Rectal smooth muscle tissue (tissue), 1 donor: Measurements from ENCODE around the gene GABBR2.
"Not testable (repeated sequence)": the region's sequence is repeated elsewhere in the genome, so short reads cannot be mapped to it uniquely, and the experiment has no call there.

Experiments
- H3K27ac ChIP-seq: one replicate; pipeline ENCODE4 v1.7.0; 2013; ENCODE audit warnings: low read depth, low read length, inconsistent platforms
- H3K27me3 ChIP-seq: one replicate; pipeline ENCODE4 v1.7.0; 2013; ENCODE audit warnings: low read length; ENCODE audit not compliant: control insufficient read depth, insufficient read depth
- H3K36me3 ChIP-seq: one replicate; pipeline ENCODE4 v1.7.0; 2013; ENCODE audit warnings: low read length; ENCODE audit not compliant: control insufficient read depth, insufficient read depth
- H3K4me1 ChIP-seq: one replicate; pipeline ENCODE4 v1.7.0; 2013; ENCODE audit warnings: low read length; ENCODE audit not compliant: control insufficient read depth, insufficient read depth
- H3K4me3 ChIP-seq: one replicate; pipeline ENCODE4 v1.7.0; 2013; ENCODE audit warnings: low read length
- H3K9ac ChIP-seq: one replicate; pipeline ENCODE4 v1.7.0; 2013; ENCODE audit warnings: low read length

Gene GABBR2

GRCh38 chr9:98271479-98271878 is 437.3 kb downstream of the GABBR2 start:
- Histone ChIP-seq H3K27me3 (no peaks in the 10 kb centered on the region), H3K9ac (no peak overlapping the region), H3K4me3 (no peak overlapping the region), H3K4me1 (no peaks in the 10 kb centered on the region), H3K27ac (no peak overlapping the region), H3K36me3 (no peaks in the 10 kb centered on the region)

DNA sequence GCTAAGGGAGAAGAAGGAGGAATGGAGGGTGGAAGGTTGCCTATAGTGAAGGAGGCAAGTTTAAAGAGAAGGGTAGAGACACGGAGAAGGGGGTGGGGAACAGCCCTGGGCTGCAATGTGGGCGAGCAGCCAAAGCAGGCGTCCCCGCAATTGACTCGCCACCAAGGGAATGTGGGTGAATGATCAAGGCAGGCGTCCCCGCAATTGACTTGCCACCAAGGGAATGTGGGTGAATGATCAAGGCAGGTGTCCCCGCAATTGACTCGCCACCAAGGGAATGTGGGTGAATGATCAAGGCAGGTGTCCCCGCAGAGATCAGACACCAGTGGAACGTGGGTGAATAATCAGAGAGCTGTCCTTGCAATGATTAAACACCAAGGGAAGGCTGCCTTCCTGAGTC is 438.5 kb downstream of the GABBR2 start:
- not testable (repeated sequence) for H3K36me3 ChIP-seq, H3K4me3 ChIP-seq, H3K9ac ChIP-seq, H3K27ac ChIP-seq, H3K27me3 ChIP-seq, H3K4me1 ChIP-seq

GRCh38 chr9:98269652-98270051 is 439.1 kb downstream of the GABBR2 start:
- not testable (repeated sequence) for H3K27ac ChIP-seq, H3K27me3 ChIP-seq, H3K4me3 ChIP-seq, H3K4me1 ChIP-seq, H3K36me3 ChIP-seq, H3K9ac ChIP-seq

- H3K27me3 ChIP-seq, H3K4me3 ChIP-seq, H3K27ac ChIP-seq, H3K4me1 ChIP-seq, H3K9ac ChIP-seq, H3K36me3 ChIP-seq: not testable (repeated sequence)
Observed at GRCh38 chr9:98267556-98267955, 441.2 kb downstream of the GABBR2 start.

- no peaks in the 10 kb centered on the region for H3K36me3 ChIP-seq
- no peaks in the 10 kb centered on the region for H3K27me3 ChIP-seq
- no peak overlapping the region for H3K9ac ChIP-seq
- H3K4me3 ChIP-seq = no peak overlapping the region
- H3K4me1 ChIP-seq = no peaks in the 10 kb centered on the region
- no peak overlapping the region for H3K27ac ChIP-seq
Observed at GRCh38 chr9:98264516-98264915, 444.2 kb downstream of the GABBR2 start.

DNA sequence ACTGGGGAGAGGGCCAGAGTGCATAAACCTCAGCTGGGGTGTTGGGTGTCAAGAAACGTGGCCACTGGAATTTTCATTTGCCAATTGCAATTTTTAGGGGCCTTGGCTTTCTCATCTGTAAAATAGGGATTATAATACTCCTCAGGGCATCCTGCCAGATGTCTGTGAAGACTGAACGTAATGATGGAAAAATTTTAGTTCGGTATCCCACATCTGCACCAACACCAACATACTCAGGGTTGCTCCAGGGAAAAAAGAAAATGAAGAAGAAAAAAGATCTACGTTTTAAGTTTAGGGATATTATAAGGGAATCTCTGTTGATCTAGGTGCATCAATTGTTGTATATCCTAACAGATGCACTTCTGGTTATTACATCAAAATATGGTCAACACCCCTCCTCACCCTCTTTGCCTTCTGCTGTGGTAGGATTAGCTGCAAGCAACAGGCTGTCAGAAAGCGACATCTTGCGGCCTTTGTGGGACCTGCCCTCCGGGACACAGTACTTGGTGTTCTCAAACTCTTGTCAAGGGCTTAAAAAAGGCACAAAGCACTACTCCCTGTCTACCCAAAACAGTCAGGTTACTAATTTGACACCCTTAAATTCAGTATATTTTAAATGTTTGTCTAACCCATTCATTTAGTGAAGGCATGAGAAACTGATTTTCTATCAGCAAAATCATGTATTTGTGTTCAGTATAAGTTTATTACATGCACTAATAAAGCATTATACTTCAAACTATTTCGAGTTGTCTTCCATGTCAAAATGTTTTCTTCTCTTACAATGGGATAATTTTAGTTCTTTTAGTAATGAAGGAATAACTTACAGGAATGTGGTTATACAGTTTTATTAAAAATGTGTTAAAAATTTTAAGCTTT is 445.0 kb downstream of the GABBR2 start:
- no peaks in the 10 kb centered on the region for H3K4me1 ChIP-seq
- no peak overlapping the region for H3K27ac ChIP-seq
- no peak overlapping the region for H3K9ac ChIP-seq
- no peak overlapping the region for H3K4me3 ChIP-seq
- no peaks in the 10 kb centered on the region for H3K36me3 ChIP-seq
- H3K27me3 ChIP-seq = no peaks in the 10 kb centered on the region

DNA sequence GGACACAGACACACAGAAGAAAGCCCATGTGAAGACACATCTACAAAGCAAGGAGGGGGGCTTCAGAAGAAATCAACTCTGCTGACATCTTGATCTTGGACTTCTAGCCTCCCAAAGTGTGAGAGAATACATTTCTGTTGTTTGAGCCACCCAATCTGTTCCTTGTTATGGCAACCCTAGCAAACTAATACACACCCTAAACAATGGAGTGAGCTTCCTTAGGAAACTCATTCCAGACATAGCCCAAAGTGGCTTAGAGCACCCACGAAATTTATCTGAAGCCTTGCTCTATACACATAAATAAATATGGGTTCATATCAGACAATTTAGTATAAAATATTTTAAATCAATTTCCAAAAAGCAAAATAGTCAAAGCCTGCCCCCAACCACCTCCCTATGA is 445.7 kb downstream of the GABBR2 start:
- Histone ChIP-seq H3K9ac (no peak overlapping the region), H3K36me3 (no peaks in the 10 kb centered on the region), H3K27me3 (no peaks in the 10 kb centered on the region), H3K4me1 (no peaks in the 10 kb centered on the region), H3K4me3 (no peak overlapping the region), H3K27ac (no peak overlapping the region)

- H3K27ac ChIP-seq = no peak overlapping the region
- H3K4me3 ChIP-seq = no peak overlapping the region
- H3K36me3 ChIP-seq = no peaks in the 10 kb centered on the region
- no peaks in the 10 kb centered on the region for H3K4me1 ChIP-seq
- H3K27me3 ChIP-seq = no peaks in the 10 kb centered on the region
- H3K9ac ChIP-seq = no peak overlapping the region
Observed at GRCh38 chr9:98262056-98262455, 446.7 kb downstream of the GABBR2 start.

GRCh38 chr9:98260635-98261034 is 448.1 kb downstream of the GABBR2 start:
- Histone ChIP-seq H3K4me1 (no peaks in the 10 kb centered on the region), H3K4me3 (no peak overlapping the region), H3K27me3 (no peaks in the 10 kb centered on the region), H3K36me3 (no peaks in the 10 kb centered on the region), H3K27ac (no peak overlapping the region), H3K9ac (no peak overlapping the region)

DNA sequence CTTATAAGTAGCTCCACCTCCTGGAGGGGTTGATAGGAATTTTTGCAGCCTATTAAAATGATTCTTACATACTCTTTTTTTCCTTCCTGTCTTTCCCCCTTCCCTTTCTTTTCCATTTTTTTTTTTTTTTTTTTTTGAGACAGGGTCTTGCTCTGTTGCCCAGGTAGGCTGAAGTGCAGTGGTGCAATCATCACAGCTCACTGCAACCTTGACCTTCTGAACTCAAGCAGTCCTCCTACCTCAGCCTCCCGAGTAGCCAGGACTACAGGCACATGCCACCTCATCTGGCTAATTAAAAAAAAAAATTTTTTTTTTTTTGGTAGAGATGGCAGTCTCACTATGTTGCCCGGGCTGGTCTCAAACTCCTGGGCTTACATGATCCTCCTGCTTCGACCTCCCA is 448.9 kb downstream of the GABBR2 start:
- Histone ChIP-seq H3K9ac (no peak overlapping the region), H3K27me3 (no peaks in the 10 kb centered on the region), H3K4me3 (no peak overlapping the region), H3K36me3 (no peaks in the 10 kb centered on the region), H3K27ac (no peak overlapping the region), H3K4me1 (peaks cover under 1% of the 10 kb centered on the region)

DNA sequence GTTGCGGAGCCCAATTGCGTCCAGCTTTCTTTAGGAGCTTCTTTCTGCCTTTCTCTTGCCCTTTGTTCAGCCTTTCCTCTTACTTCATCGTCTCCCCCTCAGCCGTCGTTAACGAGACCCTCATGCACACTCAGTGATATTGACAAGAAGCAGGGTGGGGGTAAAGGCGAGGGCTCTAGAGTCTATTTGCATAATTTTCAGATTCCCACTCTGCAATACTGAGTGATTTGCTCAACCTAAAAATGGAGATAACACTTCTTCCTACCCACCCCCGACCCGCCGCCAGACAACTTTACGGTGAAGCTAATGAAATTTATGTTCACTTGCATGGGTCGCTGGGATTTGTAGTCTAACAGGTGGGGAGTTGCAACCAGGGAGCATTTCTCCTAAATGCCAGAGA is 452.0 kb downstream of the GABBR2 start:
- H3K9ac ChIP-seq = peak overlapping the region; percentile 87
- H3K4me1 ChIP-seq = peaks cover 5% of the 10 kb centered on the region
- H3K27ac ChIP-seq = peak overlapping the region; percentile 99
- H3K27me3 ChIP-seq = no peaks in the 10 kb centered on the region
- peak overlapping the region; percentile 80 for H3K4me3 ChIP-seq
- no peaks in the 10 kb centered on the region for H3K36me3 ChIP-seq

- peak within 1 kb of the TSS; percentile 99 for H3K27ac ChIP-seq
- peak within 1 kb of the TSS; percentile 87 for H3K9ac ChIP-seq
- H3K4me3 ChIP-seq = peak within 1 kb of the TSS; percentile 80
- H3K36me3 ChIP-seq = no peaks in the 10 kb centered on the region
- peaks cover 5% of the 10 kb centered on the region for H3K4me1 ChIP-seq
- H3K27me3 ChIP-seq = no peaks in the 10 kb centered on the region
Observed at GRCh38 chr9:98255578-98256296, 453.0 kb downstream of the GABBR2 start, which contains the start of gene TBC1D2. Gene TBC1D2, minus strand, starts transcription at chr9:98255649. Its CDS starts 108 bp downstream, at chr9:98255541.
